GM12801 (cell line): ENCODE data around the gene OXCT2.

Experiments used
- CTCF ChIP-seq: IDR thresholded peaks from one replicate; pipeline ENCODE4 v1.5.1; 2011; ENCODE audit warnings: control low read depth; ENCODE audit not compliant: insufficient read length; ENCODE audit errors: extremely low read depth

Gene OXCT2

GRCh38 chr1:39777306-39777705, 6.2 kb upstream of the OXCT2 start:
- TF ChIP-seq CTCF = no peak

GRCh38 chr1:39776886-39777285, 5.7 kb upstream of the OXCT2 start:
- no peak for TF ChIP-seq CTCF

GRCh38 chr1:39776400-39776713, 5.2 kb upstream of the OXCT2 start:
- TF ChIP-seq CTCF = no peak

- TF ChIP-seq CTCF = no peak
Observed at GRCh38 chr1:39762550-39763540, 8.3 kb downstream of the OXCT2 start.

- no peak for TF ChIP-seq CTCF
Observed at GRCh38 chr1:39761557-39762260, 9.4 kb downstream of the OXCT2 start.

GRCh38 chr1:39761016-39761415, 10.1 kb downstream of the OXCT2 start:
- no peak for TF ChIP-seq CTCF

- no peak for TF ChIP-seq CTCF
Observed at GRCh38 chr1:39760074-39761008, 10.8 kb downstream of the OXCT2 start.
